SU-DHL-6 (cell line): ENCODE measurements around the gene IMMP1L.
"Not testable (repeated sequence)": the region's sequence is repeated elsewhere in the genome, so short reads cannot be mapped to it uniquely, and the experiment has no call there.

ENCODE experiments used
- H2AFZ ChIP-seq: fragments of 200-600 bp; sonication (generic); 2 replicates; pipeline ENCODE4 v1.6.1; 2014; ENCODE audit warnings: low read depth, mild to moderate bottlenecking, moderate library complexity, mixed read lengths, antibody characterized with exemption, low read length; ENCODE audit not compliant: severe bottlenecking
- H3F3A ChIP-seq: fragments of 200-600 bp; shearing (Covaris generic); 2 replicates; pipeline ENCODE4 v1.6.0; 2016; ENCODE audit warnings: antibody characterized with exemption, mild to moderate bottlenecking; ENCODE audit not compliant: insufficient read depth
- H3K27ac ChIP-seq: fragments of 200-600 bp; sonication (generic); 2 replicates; pipeline ENCODE4 v1.5.1; 2016; ENCODE audit warnings: low read depth, mild to moderate bottlenecking, low read length, moderate library complexity, mixed read lengths
- H3K27me3 ChIP-seq: fragments of 200-600 bp; sonication (generic), shearing (Covaris generic); 2 replicates; pipeline ENCODE4 v1.6.0; 2014; ENCODE audit warnings: mild to moderate bottlenecking, low read length
- H3K36me3 ChIP-seq: fragments of 200-600 bp; sonication (generic); 2 replicates; pipeline ENCODE4 v1.6.1; 2014; ENCODE audit warnings: mild to moderate bottlenecking, low read length, mixed read lengths
- H3K4me2 ChIP-seq: fragments of 300-600, 200-600 bp; shearing (Covaris generic), sonication (generic); 2 replicates; pipeline ENCODE4 v1.6.0; 2014; ENCODE audit warnings: low read length, low read depth, mild to moderate bottlenecking; ENCODE audit not compliant: poor library complexity, severe bottlenecking
- H3K4me3 ChIP-seq: fragments of 200-600 bp; sonication (generic); 2 replicates; pipeline ENCODE4 v1.5.1; 2014; ENCODE audit warnings: antibody characterized with exemption, low read length, mild to moderate bottlenecking, mixed read lengths; ENCODE audit not compliant: insufficient read depth, poor library complexity, severe bottlenecking
- H3K79me2 ChIP-seq: fragments of 200-600 bp; sonication (generic); 2 replicates; pipeline ENCODE4 v1.6.1; 2014; ENCODE audit warnings: mild to moderate bottlenecking, low read length, moderate library complexity; ENCODE audit not compliant: insufficient read depth
- H3K9ac ChIP-seq: fragments of 200-600 bp; sonication (generic); 2 replicates; pipeline ENCODE4 v1.7.0; 2014; ENCODE audit warnings: mild to moderate bottlenecking, low read length
- H3K9me2 ChIP-seq: fragments of 200-600 bp; sonication (generic); replicated peaks from 2 replicates; pipeline ENCODE4 v1.6.1; 2014; ENCODE audit warnings: low read length; ENCODE audit not compliant: insufficient read depth
- H3K9me3 ChIP-seq: fragments of 200-600 bp; sonication (generic); 2 replicates; pipeline ENCODE4 v1.6.1; 2014; ENCODE audit warnings: low read length, mixed read lengths; ENCODE audit not compliant: insufficient read depth
- H4K20me1 ChIP-seq: fragments of 200-600 bp; sonication (generic); 2 replicates; pipeline ENCODE4 v1.6.1; 2014; ENCODE audit warnings: low read depth, mild to moderate bottlenecking, antibody characterized with exemption, low read length, moderate library complexity, mixed read lengths
- CTCF ChIP-seq: fragments of 200-600 bp; sonication (generic); IDR thresholded peaks from one replicate; pipeline ENCODE4 v1.5.1; 2017; ENCODE audit warnings: antibody characterized with exemption, mild to moderate bottlenecking, low read length, moderate library complexity; ENCODE audit not compliant: insufficient read depth, poor library complexity, severe bottlenecking
- EZH2phosphoT487 ChIP-seq: fragments of 200-600 bp; sonication (generic), shearing (Covaris generic); conservative IDR thresholded peaks from 2 replicates; pipeline ENCODE4 v1.6.1; 2018; ENCODE audit warnings: mild to moderate bottlenecking, antibody characterized with exemption, low read length, moderate library complexity, mixed read lengths

Gene IMMP1L

GRCh38 chr11:31509051-31509428, 382 bp downstream of the IMMP1L start:
- peak overlapping the region; percentile 99 for H3K4me3 ChIP-seq
- H3K9me2 ChIP-seq: no peaks in the 10 kb centered on the region
- H3K79me2 ChIP-seq: peaks cover 77% of the 10 kb centered on the region
- no peaks in the 10 kb centered on the region for H3K9me3 ChIP-seq
- H3K36me3 ChIP-seq: peaks cover 6% of the 10 kb centered on the region; the same call in 1 of the 2 replicates
- TF ChIP-seq EZH2phosphoT487: no peak
- TF ChIP-seq CTCF: no peak
- H2AFZ ChIP-seq: peak overlapping the region; percentile 83
- peak overlapping the region; percentile 94 for H3K4me2 ChIP-seq
- H3F3A ChIP-seq: no peaks in the 10 kb centered on the region
- H3K9ac ChIP-seq: peak overlapping the region; percentile 91
- no peaks in the 10 kb centered on the region for H3K27me3 ChIP-seq
- H4K20me1 ChIP-seq: no peaks in the 10 kb centered on the region; the same call in 1 of the 2 replicates
- peak overlapping the region; percentile 50 for H3K27ac ChIP-seq

GRCh38 chr11:31500560-31500959, 8.9 kb downstream of the IMMP1L start:
- H3K9ac ChIP-seq: no peak overlapping the region
- TF ChIP-seq EZH2phosphoT487 (no peak), CTCF (no peak)
- H3K27me3 ChIP-seq: no peaks in the 10 kb centered on the region
- H3K9me3 ChIP-seq: no peaks in the 10 kb centered on the region
- H3K4me2 ChIP-seq: no peak overlapping the region
- no peak overlapping the region for H3K4me3 ChIP-seq
- no peak overlapping the region for H3K27ac ChIP-seq
- H4K20me1 ChIP-seq: peaks cover 4% of the 10 kb centered on the region; the same call in 1 of the 2 replicates
- H3F3A ChIP-seq: 0 out of 2 replicates have a peak, but pooled peaks cover 4% of the 10 kb centered on the region
- peaks cover 21% of the 10 kb centered on the region; the same call in 1 of the 2 replicates for H3K36me3 ChIP-seq
- peaks cover 95% of the 10 kb centered on the region for H3K79me2 ChIP-seq
- H2AFZ ChIP-seq: no peak overlapping the region
- H3K9me2 ChIP-seq: no peaks in the 10 kb centered on the region

- Histone ChIP-seq H2AFZ (no peak overlapping the region), H3K9me3 (no peaks in the 10 kb centered on the region), H3K27me3 (no peaks in the 10 kb centered on the region), H3K36me3 (peaks cover 19% of the 10 kb centered on the region; the same call in 1 of the 2 replicates), H3K27ac (no peak overlapping the region), H3K4me2 (no peak overlapping the region), H3K9ac (no peak overlapping the region), H3K4me3 (no peak overlapping the region), H3K79me2 (peaks cover 94% of the 10 kb centered on the region), H3F3A (0 out of 2 replicates have a peak, but pooled peaks cover 4% of the 10 kb centered on the region), H4K20me1 (peaks cover 4% of the 10 kb centered on the region; the same call in 1 of the 2 replicates), H3K9me2 (no peaks in the 10 kb centered on the region)
- TF ChIP-seq EZH2phosphoT487 (no peak), CTCF (no peak)
Measured at GRCh38 chr11:31499576-31500178, 9.7 kb downstream of the IMMP1L start.

GRCh38 chr11:31493762-31494161, 15.7 kb downstream of the IMMP1L start:
- not testable (repeated sequence) for H4K20me1 ChIP-seq, H3K27ac ChIP-seq, H3K27me3 ChIP-seq, H3K9ac ChIP-seq, H3K4me3 ChIP-seq, H3K36me3 ChIP-seq, H3K9me2 ChIP-seq, H3K4me2 ChIP-seq, H2AFZ ChIP-seq, H3K9me3 ChIP-seq, H3F3A ChIP-seq
- peaks cover 54% of the 10 kb centered on the region for H3K79me2 ChIP-seq
